Measurements from ENCODE around the gene TRIM44.
A peak's percentile ranks its signal among the peaks of the same experiment; 100 is the strongest.

The TRIM44 gene

DNA sequence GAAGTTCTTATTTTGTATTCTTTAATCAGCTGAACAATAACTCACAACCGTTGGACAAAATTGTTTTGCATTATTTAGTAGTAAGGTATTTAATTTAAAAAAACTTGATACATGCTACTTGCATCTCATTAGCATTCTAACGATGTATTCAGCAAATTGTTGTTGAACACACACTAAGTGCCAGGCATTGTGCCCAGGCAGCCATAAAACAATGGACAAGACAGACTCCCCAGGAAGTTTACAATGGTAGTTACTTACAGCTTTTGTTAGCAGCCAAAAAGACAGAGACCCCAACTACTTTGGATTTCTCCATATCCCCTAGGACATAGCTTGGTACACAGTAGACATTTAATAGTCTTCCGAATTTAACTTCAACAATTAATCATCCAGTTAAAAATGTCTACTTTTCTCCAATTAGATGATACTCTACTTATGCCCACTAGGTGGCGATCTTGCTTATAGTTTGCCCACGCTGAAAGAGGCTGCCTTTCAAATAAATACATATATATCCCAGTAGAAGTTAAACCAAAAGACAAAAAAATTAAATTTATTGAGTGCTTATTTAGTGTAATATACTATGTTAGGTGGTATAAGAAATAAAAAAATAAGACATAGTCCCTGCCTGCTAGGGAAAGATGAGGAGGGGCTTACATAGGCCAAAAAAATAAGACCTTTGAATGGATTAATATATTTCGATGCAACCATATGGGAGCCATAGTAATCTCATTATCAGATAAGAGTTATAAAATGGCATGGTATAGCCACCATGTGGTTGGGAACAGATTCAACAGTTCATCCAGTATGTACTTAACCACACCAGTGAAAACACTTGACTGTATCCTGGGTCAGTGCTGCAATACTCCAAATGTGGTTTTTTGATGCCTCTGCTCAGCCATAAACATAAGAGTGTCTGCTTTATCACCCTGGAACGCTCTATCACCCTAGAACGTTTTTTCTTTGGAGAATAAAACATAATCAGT, 46.4 kb upstream of the TRIM44 start:
- Histone ChIP-seq H3K9ac (ENCODE audit: low read length) (no peak overlapping the region), H4K20me1 (ENCODE audit: low read depth, low read length) (no peaks in the 10 kb centered on the region), H3K27ac (ENCODE audit: low read depth, low read length) (no peak overlapping the region), H3K27me3 (ENCODE audit: low read length) (no peaks in the 10 kb centered on the region), H3K9me2 (replicated peaks; ENCODE audit: insufficient read depth, low read length) (no peaks in the 10 kb centered on the region), H3F3A (ENCODE audit: insufficient read depth) (no peaks in the 10 kb centered on the region), H2AFZ (ENCODE audit: low read depth, low read length, severe bottlenecking) (no peak overlapping the region), H3K36me3 (ENCODE audit: low read length) (no peaks in the 10 kb centered on the region), H3K4me3 (ENCODE audit: insufficient read depth, low read length, poor library complexity, severe bottlenecking) (no peak overlapping the region), H3K4me2 (ENCODE audit: low read depth, low read length, poor library complexity, severe bottlenecking) (no peak overlapping the region), H3K79me2 (ENCODE audit: insufficient read depth, low read length) (no peaks in the 10 kb centered on the region), H3K9me3 (ENCODE audit: insufficient read depth, low read length) (no peaks in the 10 kb centered on the region)
- TF ChIP-seq EZH2phosphoT487 (conservative IDR thresholded peaks at IDR 0.05; ENCODE audit: low read length): no peak
- TF ChIP-seq, protein P1, sequence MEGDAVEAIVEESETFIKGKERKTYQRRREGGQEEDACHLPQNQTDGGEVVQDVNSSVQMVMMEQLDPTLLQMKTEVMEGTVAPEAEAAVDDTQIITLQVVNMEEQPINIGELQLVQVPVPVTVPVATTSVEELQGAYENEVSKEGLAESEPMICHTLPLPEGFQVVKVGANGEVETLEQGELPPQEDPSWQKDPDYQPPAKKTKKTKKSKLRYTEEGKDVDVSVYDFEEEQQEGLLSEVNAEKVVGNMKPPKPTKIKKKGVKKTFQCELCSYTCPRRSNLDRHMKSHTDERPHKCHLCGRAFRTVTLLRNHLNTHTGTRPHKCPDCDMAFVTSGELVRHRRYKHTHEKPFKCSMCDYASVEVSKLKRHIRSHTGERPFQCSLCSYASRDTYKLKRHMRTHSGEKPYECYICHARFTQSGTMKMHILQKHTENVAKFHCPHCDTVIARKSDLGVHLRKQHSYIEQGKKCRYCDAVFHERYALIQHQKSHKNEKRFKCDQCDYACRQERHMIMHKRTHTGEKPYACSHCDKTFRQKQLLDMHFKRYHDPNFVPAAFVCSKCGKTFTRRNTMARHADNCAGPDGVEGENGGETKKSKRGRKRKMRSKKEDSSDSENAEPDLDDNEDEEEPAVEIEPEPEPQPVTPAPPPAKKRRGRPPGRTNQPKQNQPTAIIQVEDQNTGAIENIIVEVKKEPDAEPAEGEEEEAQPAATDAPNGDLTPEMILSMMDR (IDR thresholded peaks at IDR 0.05; ENCODE audit: insufficient read depth, low read length, poor library complexity, severe bottlenecking): peak; percentile 76

DNA sequence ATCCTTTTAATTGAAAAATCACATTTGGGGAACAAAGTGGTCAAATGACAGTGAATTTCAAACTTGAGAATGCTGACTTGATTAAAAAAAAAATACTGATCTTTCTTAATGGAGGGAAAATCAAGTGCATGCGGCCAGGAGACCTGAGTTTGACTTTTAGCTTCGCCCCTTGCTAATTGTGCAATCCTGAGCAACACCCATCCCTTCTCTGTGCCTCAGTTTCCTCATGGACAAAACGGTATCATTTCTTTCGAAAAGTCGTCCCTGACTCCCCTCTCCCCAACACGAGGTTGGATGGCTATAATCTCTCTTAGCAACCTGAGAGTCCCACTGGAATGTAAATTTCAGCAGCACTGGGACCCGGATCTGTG, 45.3 kb upstream of the TRIM44 start:
- H2AFZ ChIP-seq (ENCODE audit: low read depth, low read length, severe bottlenecking): no peak overlapping the region
- H3K9me3 ChIP-seq (ENCODE audit: insufficient read depth, low read length): no peaks in the 10 kb centered on the region
- H3K9ac ChIP-seq (ENCODE audit: low read length): no peak overlapping the region
- H4K20me1 ChIP-seq (ENCODE audit: low read depth, low read length): no peaks in the 10 kb centered on the region
- H3K27me3 ChIP-seq (ENCODE audit: low read length): no peaks in the 10 kb centered on the region
- H3K4me3 ChIP-seq (ENCODE audit: insufficient read depth, low read length, poor library complexity, severe bottlenecking): no peak overlapping the region
- no peaks in the 10 kb centered on the region for H3K79me2 ChIP-seq (ENCODE audit: insufficient read depth, low read length)
- H3F3A ChIP-seq (ENCODE audit: insufficient read depth): no peaks in the 10 kb centered on the region
- H3K9me2 ChIP-seq (replicated peaks; ENCODE audit: insufficient read depth, low read length): no peaks in the 10 kb centered on the region
- no peak for TF ChIP-seq EZH2phosphoT487 (conservative IDR thresholded peaks at IDR 0.05; ENCODE audit: low read length)
- TF ChIP-seq, protein P1 (IDR thresholded peaks at IDR 0.05; ENCODE audit: insufficient read depth, low read length, poor library complexity, severe bottlenecking): no peak
- no peak overlapping the region for H3K27ac ChIP-seq (ENCODE audit: low read depth, low read length)
- H3K36me3 ChIP-seq (ENCODE audit: low read length): no peaks in the 10 kb centered on the region
- no peak overlapping the region for H3K4me2 ChIP-seq (ENCODE audit: low read depth, low read length, poor library complexity, severe bottlenecking)

DNA sequence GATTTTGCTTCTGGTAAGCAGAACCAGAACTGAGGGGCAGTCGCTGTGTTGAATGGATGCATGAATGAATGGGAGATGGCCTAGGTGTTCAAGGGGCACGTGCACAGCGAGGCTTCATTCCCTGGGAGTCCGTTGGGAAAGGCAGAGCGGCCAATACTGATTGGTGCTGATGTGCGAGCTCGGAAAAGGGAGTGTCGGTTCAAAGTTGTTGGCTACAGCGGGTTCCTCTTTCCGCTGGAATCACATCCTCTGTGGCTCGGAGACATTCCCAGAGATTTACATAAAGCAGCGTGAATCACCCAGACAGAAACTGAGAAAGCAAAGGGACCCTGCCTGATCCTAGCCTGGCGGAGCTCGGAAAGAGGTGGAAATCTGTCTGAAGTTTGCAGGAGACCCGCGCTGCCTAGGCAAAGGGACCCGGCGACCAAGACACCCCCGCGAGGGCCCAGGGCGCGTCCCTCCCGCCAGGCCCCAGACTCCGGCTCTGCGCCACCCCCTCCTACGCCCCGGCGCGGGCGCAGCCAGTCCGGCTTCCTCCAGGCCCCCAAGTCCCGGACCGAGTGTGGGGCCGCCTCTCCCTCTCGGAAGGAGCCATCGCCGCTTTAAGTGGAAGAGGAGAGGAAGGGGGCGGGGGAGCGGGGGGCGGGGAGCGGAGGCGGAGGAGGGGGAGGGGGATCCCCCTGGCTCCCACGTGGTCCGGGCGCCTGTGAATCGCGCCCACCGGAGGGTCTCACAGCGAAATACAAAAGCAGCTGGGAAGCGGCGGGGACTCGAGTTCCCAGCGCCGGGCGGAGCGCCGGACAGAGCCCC, 44.7 kb upstream of the TRIM44 start, which contains the start of gene FJX1:
Gene FJX1, plus strand, starts transcription at position 774 of the 810 bp plus-strand sequence. CDS start 177 bp downstream, outside the sequence.
- Histone ChIP-seq H3K27me3 (ENCODE audit: low read length) (no peaks in the 10 kb centered on the region), H3F3A (ENCODE audit: insufficient read depth) (no peaks in the 10 kb centered on the region), H3K9ac (ENCODE audit: low read length) (no peak within 1 kb of the TSS), H3K9me3 (ENCODE audit: insufficient read depth, low read length) (no peaks in the 10 kb centered on the region), H3K27ac (ENCODE audit: low read depth, low read length) (no peak within 1 kb of the TSS), H3K36me3 (ENCODE audit: low read length) (no peaks in the 10 kb centered on the region), H3K4me2 (ENCODE audit: low read depth, low read length, poor library complexity, severe bottlenecking) (peak within 1 kb of the TSS; percentile 15), H3K4me3 (ENCODE audit: insufficient read depth, low read length, poor library complexity, severe bottlenecking) (peak within 1 kb of the TSS; percentile 6), H3K79me2 (ENCODE audit: insufficient read depth, low read length) (no peaks in the 10 kb centered on the region), H3K9me2 (replicated peaks; ENCODE audit: insufficient read depth, low read length) (no peaks in the 10 kb centered on the region), H4K20me1 (ENCODE audit: low read depth, low read length) (no peaks in the 10 kb centered on the region), H2AFZ (ENCODE audit: low read depth, low read length, severe bottlenecking) (no peak within 1 kb of the TSS)
- no peak for TF ChIP-seq EZH2phosphoT487 (conservative IDR thresholded peaks at IDR 0.05; ENCODE audit: low read length)

All from SU-DHL-6 (cell line).